GM23338 (cell line): Measurements from ENCODE around the gene PCSK6. TPM values are rescaled to one million over a fixed set of nuclear protein-coding genes. Genes with fewer than 3 reads are reported as not detected.

Experiments
- ATAC-seq: fragments of 200-7000 bp; cut with Tn5 transposase; 3 replicates; pipeline ENCODE4 v1.9.1; 2020
- DNase-seq: peaks from one replicate; pipeline ENCODE4 v3.0.0-alpha.2; 2015; ENCODE audit warnings: low spot score
- H2AFZ ChIP-seq: fragments of 200-600 bp; sonication (generic); 2 replicates; pipeline ENCODE4 v1.8.0; 2016; ENCODE audit warnings: antibody characterized with exemption, mild to moderate bottlenecking, moderate library complexity
- H3F3A ChIP-seq: fragments of 200-600 bp; sonication (generic); replicated peaks from 2 replicates; pipeline ENCODE4 v1.8.0; 2017; ENCODE audit warnings: antibody characterized with exemption, mixed run types, low read depth
- H3K27ac ChIP-seq: fragments of 200-600 bp; sonication (generic); 2 replicates; pipeline ENCODE4 v1.6.1; 2016; ENCODE audit warnings: low read depth
- H3K27me3 ChIP-seq: fragments of 200-600 bp; sonication (generic); 2 replicates; pipeline ENCODE4 v1.8.0; 2016; ENCODE audit warnings: mild to moderate bottlenecking, mixed run types, moderate library complexity; ENCODE audit not compliant: insufficient read depth
- H3K36me3 ChIP-seq: fragments of 200-600 bp; sonication (generic); 2 replicates; pipeline ENCODE4 v1.8.0; 2016; ENCODE audit warnings: mild to moderate bottlenecking; ENCODE audit not compliant: insufficient read depth
- H3K4me1 ChIP-seq: fragments of 200-600 bp; sonication (generic); 2 replicates; pipeline ENCODE4 v1.8.0; 2016; ENCODE audit warnings: mild to moderate bottlenecking, moderate library complexity; ENCODE audit not compliant: insufficient read depth
- H3K4me2 ChIP-seq: fragments of 200-600 bp; sonication (generic); 2 replicates; pipeline ENCODE4 v1.7.1; 2017; ENCODE audit warnings: mixed run types
- H3K4me3 ChIP-seq: fragments of 200-600 bp; sonication (generic); 2 replicates; pipeline ENCODE4 v1.6.1; 2016; ENCODE audit warnings: mixed run types
- H3K79me2 ChIP-seq: fragments of 200-600 bp; sonication (generic); replicated peaks from 2 replicates; pipeline ENCODE4 v1.8.0; 2017; ENCODE audit warnings: mild to moderate bottlenecking; ENCODE audit not compliant: insufficient read depth
- H3K9me2 ChIP-seq: fragments of 200-600 bp; sonication (generic); 2 replicates; pipeline ENCODE4 v1.8.0; 2017; ENCODE audit not compliant: insufficient read depth
- H4K20me1 ChIP-seq: fragments of 200-600 bp; sonication (generic); replicated peaks from 2 replicates; pipeline ENCODE4 v1.8.0; 2017; ENCODE audit warnings: mild to moderate bottlenecking; ENCODE audit not compliant: insufficient read depth
- H3K27ac Mint-ChIP-seq: 2 replicates; pipeline ENCODE4 v1.8.0; 2020; ENCODE audit warnings: inconsistent platforms, mild to moderate bottlenecking, moderate library complexity, mixed read lengths
- H3K27me3 Mint-ChIP-seq: 3 replicates; pipeline ENCODE4 v1.8.0; 2022; ENCODE audit warnings: low read depth, mild to moderate bottlenecking, moderate library complexity, mixed read lengths, inconsistent platforms; ENCODE audit not compliant: insufficient read depth, poor library complexity
- H3K36me3 Mint-ChIP-seq: 3 replicates; pipeline ENCODE4 v1.8.0; 2021; ENCODE audit warnings: low read depth, mild to moderate bottlenecking, inconsistent platforms, moderate library complexity, mixed read lengths
- H3K4me1 Mint-ChIP-seq: 3 replicates; pipeline ENCODE4 v1.8.0; 2020; ENCODE audit warnings: mild to moderate bottlenecking, inconsistent platforms, mixed read lengths
- H3K4me3 Mint-ChIP-seq: 3 replicates; pipeline ENCODE4 v1.8.0; 2021; ENCODE audit warnings: moderate library complexity, mild to moderate bottlenecking, inconsistent platforms, mixed read lengths
- H3K9me3 Mint-ChIP-seq: 3 replicates; pipeline ENCODE4 v1.8.0; 2020; ENCODE audit warnings: moderate library complexity, mild to moderate bottlenecking, inconsistent platforms, mixed read lengths
- CREB1 ChIP-seq: fragments of 250-450 bp; sonication (Bioruptor Pico); IDR thresholded peaks from 2 replicates; pipeline ENCODE4 v1.5.0; 2020; ENCODE audit warnings: low read depth, mild to moderate bottlenecking, moderate library complexity
- EZH2 ChIP-seq: fragments of 200-600 bp; sonication (generic); IDR thresholded peaks from one replicate; pipeline ENCODE4 v1.8.0; 2017; ENCODE audit warnings: antibody characterized with exemption, mild to moderate bottlenecking, low read depth; ENCODE audit not compliant: unreplicated experiment
- EZH2phosphoT487 ChIP-seq: fragments of 200-600 bp; sonication (generic); IDR thresholded peaks from one replicate; pipeline ENCODE4 v1.8.1; 2018; ENCODE audit warnings: antibody characterized with exemption; ENCODE audit not compliant: unreplicated experiment
- JUNB ChIP-seq: IDR thresholded peaks from one replicate; pipeline ENCODE4 v1.6.1; 2016; ENCODE audit warnings: antibody characterized with exemption; ENCODE audit not compliant: unreplicated experiment
- NANOG ChIP-seq: IDR thresholded peaks from 2 replicates; pipeline ENCODE4 v1.6.1; 2016; ENCODE audit warnings: antibody characterized with exemption, borderline replicate concordance
- POLR2AphosphoS5 ChIP-seq: IDR thresholded peaks from 2 replicates; pipeline ENCODE4 v1.6.1; 2016; ENCODE audit warnings: antibody characterized with exemption, low read depth
- STAT1 ChIP-seq: IDR thresholded peaks from one replicate; pipeline ENCODE4 v1.6.1; 2016; ENCODE audit warnings: antibody characterized with exemption; ENCODE audit not compliant: unreplicated experiment
- ZNF114 ChIP-seq: fragments of 250-450 bp; sonication (Bioruptor Pico); IDR thresholded peaks from 2 replicates; pipeline ENCODE4 v1.5.0; 2020; ENCODE audit warnings: mild to moderate bottlenecking, moderate library complexity
- ZNF331 ChIP-seq: fragments of 250-450 bp; sonication (Bioruptor Pico); IDR thresholded peaks from 2 replicates; pipeline ENCODE4 v1.5.0; 2020; ENCODE audit warnings: low read depth, mild to moderate bottlenecking, moderate library complexity
- polyA plus RNA-seq: library from polyadenylated mRNA; unstranded; fragments of >200 nt; fragmentation: Nextera tagmentation; extraction: Ambion mirVana; gene quantifications from 2 replicates; pipeline ENCODE4 v1.2.1, GENCODE V29; 2016
- total RNA-seq: library from RNA; depleted of rRNA; stranded (reverse); fragments of >200 nt; shearing (Covaris generic); gene quantifications from 2 replicates; pipeline ENCODE4 v1.2.3, GENCODE V29; 2014
- TF ChIP-seq, protein P1 (sequence below): fragments of 250-450 bp; sonication (Bioruptor Pico); IDR thresholded peaks from 2 replicates; pipeline ENCODE4 v1.5.0; 2020; ENCODE audit warnings: mild to moderate bottlenecking, moderate library complexity
- TF ChIP-seq, protein P2 (sequence below): IDR thresholded peaks from one replicate; pipeline ENCODE4 v1.6.1; 2018; ENCODE audit warnings: antibody characterized with exemption; ENCODE audit not compliant: unreplicated experiment
- TF ChIP-seq, protein P3 (sequence below), 2 experiments: fragments of 200-600 bp in 1 of 2; sonication (generic) in 1 of 2; conservative IDR thresholded peaks; 2 replicates each; pipeline versions ENCODE4 v1.5.1 to v1.6.1; 2016 to 2017; ENCODE audit warnings: antibody characterized with exemption in 2 of 2, low read depth in 2 of 2, mild to moderate bottlenecking in 2 of 2, moderate library complexity in 1 of 2
- TF ChIP-seq, protein P4 (sequence below): IDR thresholded peaks from 2 replicates; pipeline ENCODE4 v1.6.1; 2016; ENCODE audit warnings: antibody characterized with exemption

Gene PCSK6
- total and polyA plus RNA-seq, 2 experiments from 2014 or later: 1.7 to 6.7 TPM

DNA sequence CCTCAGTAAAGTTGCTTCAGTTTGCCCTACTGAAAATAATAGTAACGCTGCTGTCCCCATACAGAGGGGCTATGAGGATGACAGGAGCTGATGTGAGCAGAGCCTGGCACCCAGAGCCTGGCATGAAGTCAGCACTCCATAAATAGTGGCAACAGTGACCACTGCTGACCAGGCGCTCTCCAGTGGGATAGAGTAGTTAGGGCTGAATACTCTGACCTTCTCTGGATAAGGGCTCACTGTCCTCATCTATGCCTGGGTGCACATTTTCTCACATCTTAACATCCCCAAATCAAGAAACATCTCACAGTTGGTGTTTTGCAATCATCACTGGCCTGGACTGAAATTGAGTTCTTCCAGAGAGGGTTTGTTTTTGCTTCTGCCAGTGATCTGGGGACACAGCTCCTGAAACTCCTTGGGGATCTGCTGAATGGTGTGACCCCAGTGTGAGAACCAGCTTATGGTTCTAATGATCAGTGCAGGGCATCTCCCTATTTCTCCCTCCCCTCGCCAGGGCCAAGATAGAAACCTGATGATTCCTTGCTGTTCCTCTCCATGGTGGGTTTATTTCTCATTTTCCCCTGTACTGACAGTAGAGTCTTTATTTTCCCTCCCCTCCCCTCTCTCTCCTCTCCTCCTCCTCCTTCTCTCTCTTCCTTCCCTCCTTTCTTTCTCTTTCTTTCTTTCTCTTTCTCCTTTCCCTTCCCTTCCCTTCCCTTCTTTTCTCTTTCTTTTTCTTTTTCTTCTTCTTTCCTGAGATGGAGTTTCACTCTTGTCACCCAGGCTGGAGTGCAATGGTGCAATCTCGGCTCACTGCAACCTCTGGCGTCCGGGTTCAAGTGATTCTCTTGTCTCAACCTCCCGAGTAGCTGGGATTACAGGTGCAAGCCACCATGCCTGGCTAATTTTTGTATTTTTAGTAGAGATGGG is 3.5 kb upstream of the PCSK6 start:
- H3K4me2 ChIP-seq: no peak overlapping the region
- Mint-ChIP-seq H3K27me3 (peaks cover 33% of the 10 kb centered on the region), H3K9me3 (peaks cover 26% of the 10 kb centered on the region; the same call in 2 of the 3 replicates), H3K4me1 (peaks cover 42% of the 10 kb centered on the region), H3K27ac (no peak overlapping the region), H3K36me3 (peaks cover 4% of the 10 kb centered on the region; the same call in 2 of the 3 replicates), H3K4me3 (no peak overlapping the region)
- H3K4me1 ChIP-seq: peaks cover 17% of the 10 kb centered on the region; the same call in 1 of the 2 replicates
- no peak overlapping the region for H2AFZ ChIP-seq
- TF ChIP-seq NANOG: no peak
- TF ChIP-seq EZH2: no peak
- TF ChIP-seq POLR2AphosphoS5: no peak
- TF ChIP-seq STAT1: no peak
- TF ChIP-seq ZNF331 (CRISPR knock-in tag): no peak
- TF ChIP-seq, protein P1, sequence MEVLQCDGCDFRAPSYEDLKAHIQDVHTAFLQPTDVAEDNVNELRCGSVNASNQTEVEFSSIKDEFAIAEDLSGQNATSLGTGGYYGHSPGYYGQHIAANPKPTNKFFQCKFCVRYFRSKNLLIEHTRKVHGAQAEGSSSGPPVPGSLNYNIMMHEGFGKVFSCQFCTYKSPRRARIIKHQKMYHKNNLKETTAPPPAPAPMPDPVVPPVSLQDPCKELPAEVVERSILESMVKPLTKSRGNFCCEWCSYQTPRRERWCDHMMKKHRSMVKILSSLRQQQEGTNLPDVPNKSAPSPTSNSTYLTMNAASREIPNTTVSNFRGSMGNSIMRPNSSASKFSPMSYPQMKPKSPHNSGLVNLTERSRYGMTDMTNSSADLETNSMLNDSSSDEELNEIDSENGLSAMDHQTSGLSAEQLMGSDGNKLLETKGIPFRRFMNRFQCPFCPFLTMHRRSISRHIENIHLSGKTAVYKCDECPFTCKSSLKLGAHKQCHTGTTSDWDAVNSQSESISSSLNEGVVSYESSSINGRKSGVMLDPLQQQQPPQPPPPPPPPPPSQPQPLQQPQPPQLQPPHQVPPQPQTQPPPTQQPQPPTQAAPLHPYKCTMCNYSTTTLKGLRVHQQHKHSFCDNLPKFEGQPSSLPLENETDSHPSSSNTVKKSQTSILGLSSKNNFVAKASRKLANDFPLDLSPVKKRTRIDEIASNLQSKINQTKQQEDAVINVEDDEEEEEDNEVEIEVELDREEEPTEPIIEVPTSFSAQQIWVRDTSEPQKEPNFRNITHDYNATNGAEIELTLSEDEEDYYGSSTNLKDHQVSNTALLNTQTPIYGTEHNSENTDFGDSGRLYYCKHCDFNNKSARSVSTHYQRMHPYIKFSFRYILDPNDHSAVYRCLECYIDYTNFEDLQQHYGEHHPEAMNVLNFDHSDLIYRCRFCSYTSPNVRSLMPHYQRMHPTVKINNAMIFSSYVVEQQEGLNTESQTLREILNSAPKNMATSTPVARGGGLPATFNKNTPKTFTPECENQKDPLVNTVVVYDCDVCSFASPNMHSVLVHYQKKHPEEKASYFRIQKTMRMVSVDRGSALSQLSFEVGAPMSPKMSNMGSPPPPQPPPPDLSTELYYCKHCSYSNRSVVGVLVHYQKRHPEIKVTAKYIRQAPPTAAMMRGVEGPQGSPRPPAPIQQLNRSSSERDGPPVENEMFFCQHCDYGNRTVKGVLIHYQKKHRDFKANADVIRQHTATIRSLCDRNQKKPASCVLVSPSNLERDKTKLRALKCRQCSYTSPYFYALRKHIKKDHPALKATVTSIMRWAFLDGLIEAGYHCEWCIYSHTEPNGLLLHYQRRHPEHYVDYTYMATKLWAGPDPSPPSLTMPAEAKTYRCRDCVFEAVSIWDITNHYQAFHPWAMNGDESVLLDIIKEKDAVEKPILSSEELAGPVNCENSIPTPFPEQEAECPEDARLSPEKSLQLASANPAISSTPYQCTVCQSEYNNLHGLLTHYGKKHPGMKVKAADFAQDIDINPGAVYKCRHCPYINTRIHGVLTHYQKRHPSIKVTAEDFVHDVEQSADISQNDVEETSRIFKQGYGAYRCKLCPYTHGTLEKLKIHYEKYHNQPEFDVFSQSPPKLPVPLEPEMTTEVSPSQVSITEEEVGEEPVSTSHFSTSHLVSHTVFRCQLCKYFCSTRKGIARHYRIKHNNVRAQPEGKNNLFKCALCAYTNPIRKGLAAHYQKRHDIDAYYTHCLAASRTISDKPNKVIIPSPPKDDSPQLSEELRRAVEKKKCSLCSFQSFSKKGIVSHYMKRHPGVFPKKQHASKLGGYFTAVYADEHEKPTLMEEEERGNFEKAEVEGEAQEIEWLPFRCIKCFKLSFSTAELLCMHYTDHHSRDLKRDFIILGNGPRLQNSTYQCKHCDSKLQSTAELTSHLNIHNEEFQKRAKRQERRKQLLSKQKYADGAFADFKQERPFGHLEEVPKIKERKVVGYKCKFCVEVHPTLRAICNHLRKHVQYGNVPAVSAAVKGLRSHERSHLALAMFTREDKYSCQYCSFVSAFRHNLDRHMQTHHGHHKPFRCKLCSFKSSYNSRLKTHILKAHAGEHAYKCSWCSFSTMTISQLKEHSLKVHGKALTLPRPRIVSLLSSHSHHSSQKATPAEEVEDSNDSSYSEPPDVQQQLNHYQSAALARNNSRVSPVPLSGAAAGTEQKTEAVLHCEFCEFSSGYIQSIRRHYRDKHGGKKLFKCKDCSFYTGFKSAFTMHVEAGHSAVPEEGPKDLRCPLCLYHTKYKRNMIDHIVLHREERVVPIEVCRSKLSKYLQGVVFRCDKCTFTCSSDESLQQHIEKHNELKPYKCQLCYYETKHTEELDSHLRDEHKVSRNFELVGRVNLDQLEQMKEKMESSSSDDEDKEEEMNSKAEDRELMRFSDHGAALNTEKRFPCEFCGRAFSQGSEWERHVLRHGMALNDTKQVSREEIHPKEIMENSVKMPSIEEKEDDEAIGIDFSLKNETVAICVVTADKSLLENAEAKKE: no peak
- no peak for TF ChIP-seq JUNB
- TF ChIP-seq, protein P2, sequence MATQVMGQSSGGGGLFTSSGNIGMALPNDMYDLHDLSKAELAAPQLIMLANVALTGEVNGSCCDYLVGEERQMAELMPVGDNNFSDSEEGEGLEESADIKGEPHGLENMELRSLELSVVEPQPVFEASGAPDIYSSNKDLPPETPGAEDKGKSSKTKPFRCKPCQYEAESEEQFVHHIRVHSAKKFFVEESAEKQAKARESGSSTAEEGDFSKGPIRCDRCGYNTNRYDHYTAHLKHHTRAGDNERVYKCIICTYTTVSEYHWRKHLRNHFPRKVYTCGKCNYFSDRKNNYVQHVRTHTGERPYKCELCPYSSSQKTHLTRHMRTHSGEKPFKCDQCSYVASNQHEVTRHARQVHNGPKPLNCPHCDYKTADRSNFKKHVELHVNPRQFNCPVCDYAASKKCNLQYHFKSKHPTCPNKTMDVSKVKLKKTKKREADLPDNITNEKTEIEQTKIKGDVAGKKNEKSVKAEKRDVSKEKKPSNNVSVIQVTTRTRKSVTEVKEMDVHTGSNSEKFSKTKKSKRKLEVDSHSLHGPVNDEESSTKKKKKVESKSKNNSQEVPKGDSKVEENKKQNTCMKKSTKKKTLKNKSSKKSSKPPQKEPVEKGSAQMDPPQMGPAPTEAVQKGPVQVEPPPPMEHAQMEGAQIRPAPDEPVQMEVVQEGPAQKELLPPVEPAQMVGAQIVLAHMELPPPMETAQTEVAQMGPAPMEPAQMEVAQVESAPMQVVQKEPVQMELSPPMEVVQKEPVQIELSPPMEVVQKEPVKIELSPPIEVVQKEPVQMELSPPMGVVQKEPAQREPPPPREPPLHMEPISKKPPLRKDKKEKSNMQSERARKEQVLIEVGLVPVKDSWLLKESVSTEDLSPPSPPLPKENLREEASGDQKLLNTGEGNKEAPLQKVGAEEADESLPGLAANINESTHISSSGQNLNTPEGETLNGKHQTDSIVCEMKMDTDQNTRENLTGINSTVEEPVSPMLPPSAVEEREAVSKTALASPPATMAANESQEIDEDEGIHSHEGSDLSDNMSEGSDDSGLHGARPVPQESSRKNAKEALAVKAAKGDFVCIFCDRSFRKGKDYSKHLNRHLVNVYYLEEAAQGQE: no peak
- TF ChIP-seq EZH2phosphoT487: no peak
- TF ChIP-seq, protein P3, sequence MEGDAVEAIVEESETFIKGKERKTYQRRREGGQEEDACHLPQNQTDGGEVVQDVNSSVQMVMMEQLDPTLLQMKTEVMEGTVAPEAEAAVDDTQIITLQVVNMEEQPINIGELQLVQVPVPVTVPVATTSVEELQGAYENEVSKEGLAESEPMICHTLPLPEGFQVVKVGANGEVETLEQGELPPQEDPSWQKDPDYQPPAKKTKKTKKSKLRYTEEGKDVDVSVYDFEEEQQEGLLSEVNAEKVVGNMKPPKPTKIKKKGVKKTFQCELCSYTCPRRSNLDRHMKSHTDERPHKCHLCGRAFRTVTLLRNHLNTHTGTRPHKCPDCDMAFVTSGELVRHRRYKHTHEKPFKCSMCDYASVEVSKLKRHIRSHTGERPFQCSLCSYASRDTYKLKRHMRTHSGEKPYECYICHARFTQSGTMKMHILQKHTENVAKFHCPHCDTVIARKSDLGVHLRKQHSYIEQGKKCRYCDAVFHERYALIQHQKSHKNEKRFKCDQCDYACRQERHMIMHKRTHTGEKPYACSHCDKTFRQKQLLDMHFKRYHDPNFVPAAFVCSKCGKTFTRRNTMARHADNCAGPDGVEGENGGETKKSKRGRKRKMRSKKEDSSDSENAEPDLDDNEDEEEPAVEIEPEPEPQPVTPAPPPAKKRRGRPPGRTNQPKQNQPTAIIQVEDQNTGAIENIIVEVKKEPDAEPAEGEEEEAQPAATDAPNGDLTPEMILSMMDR (conservative IDR thresholded peaks at IDR 0.05; ENCODE audit: low read depth in 2 of 2): no peak
- TF ChIP-seq, protein P4, sequence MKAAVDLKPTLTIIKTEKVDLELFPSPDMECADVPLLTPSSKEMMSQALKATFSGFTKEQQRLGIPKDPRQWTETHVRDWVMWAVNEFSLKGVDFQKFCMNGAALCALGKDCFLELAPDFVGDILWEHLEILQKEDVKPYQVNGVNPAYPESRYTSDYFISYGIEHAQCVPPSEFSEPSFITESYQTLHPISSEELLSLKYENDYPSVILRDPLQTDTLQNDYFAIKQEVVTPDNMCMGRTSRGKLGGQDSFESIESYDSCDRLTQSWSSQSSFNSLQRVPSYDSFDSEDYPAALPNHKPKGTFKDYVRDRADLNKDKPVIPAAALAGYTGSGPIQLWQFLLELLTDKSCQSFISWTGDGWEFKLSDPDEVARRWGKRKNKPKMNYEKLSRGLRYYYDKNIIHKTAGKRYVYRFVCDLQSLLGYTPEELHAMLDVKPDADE: no peak
- no peak for TF ChIP-seq CREB1
- no peak for TF ChIP-seq ZNF114
- H3K4me3 ChIP-seq: no peak overlapping the region
- no peaks in the 10 kb centered on the region for H3F3A ChIP-seq
- no peak for DNase-seq
- H3K9me2 ChIP-seq: peaks cover 7% of the 10 kb centered on the region; the same call in 1 of the 2 replicates
- H3K27me3 ChIP-seq: peaks cover 22% of the 10 kb centered on the region
- H3K36me3 ChIP-seq: no peaks in the 10 kb centered on the region
- H3K79me2 ChIP-seq: no peaks in the 10 kb centered on the region
- no peak overlapping the region for H3K27ac ChIP-seq
- no peaks in the 10 kb centered on the region for H4K20me1 ChIP-seq
- ATAC-seq: no peak
